Epithelial cell of prostate (primary cell): ENCODE data around the gene CCNO.
A peak's percentile ranks its signal among the peaks of the same experiment; 100 is the strongest.

Experiments used
- DNase-seq: peaks from one replicate; pipeline ENCODE4 v3.0.0-alpha.2; 2011; ENCODE audit warnings: low read depth, low spot score
- H3K27ac ChIP-seq: fragments of 450-650 bp; 2 replicates; pipeline ENCODE4 v1.5.1; 2017; ENCODE audit warnings: mild to moderate bottlenecking

CCNO gene

DNA sequence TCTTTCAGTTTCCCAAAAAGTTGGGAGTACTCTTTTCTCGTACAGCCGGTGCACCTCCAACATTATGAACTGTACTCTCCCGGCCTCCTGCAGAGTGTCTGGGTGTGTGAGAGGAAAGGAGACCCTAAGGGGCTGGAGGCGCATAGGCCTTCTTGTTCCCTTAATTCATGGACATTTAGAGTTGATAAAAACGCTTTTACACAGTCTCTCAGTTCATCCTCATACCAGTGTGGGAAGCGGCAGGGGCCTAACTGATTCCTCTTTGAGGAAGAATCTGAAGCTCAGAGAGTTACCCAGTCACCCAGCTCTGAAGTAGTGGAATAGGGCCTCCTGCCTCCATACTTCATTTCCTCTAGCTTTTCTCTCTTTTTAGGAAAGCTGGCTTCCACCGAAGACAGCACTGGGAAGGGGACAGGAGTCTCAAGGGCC, 9.6 kb downstream of the CCNO start:
- no peak overlapping the region for H3K27ac ChIP-seq
- DNase-seq: no peak

DNA sequence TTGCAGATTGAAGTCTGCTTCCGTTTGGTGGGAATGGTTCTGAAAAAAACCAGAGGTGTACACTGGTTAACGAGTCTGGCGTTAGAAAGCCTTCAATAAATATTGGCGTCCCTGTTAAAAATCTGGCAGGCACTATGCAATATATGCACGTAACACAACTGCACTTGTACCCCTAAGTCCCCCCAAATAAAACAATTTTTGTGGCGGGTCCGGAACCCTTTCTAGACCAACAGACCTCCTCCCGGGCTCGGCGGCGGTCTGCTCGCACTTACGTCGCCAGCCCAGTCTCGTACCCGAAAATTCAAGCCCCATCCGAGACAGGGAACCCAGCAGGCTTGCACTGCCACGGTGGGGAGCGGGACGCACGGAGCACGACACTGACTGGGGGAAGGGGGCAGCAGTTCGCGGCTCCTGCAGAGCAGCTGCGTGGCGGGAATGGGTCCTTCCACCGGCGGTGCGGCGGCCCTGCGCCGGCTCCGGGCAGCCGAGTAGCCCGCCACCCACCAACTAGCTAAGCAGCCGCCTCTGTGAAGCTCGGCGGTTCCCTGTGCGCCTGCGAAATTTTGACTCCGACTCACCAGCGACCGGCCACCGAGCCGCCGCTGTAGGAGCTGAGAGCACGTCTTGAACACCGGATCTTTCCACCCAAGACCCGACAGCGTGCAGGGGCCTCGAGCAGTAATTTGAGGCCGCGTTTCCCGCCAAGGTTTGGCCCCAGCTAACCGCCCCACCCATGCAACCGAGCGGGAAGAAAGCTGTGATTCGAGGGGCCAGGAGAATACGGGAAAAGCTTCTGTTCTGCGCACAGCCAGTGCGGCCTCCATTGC, 10.2 kb downstream of the CCNO start:
- DNase-seq: no peak
- H3K27ac ChIP-seq: no peak overlapping the region

- no peak overlapping the region for H3K27ac ChIP-seq
- DNase-seq: no peak
Observed at GRCh38 chr5:55222092-55222984, 11.1 kb downstream of the CCNO start.

DNA sequence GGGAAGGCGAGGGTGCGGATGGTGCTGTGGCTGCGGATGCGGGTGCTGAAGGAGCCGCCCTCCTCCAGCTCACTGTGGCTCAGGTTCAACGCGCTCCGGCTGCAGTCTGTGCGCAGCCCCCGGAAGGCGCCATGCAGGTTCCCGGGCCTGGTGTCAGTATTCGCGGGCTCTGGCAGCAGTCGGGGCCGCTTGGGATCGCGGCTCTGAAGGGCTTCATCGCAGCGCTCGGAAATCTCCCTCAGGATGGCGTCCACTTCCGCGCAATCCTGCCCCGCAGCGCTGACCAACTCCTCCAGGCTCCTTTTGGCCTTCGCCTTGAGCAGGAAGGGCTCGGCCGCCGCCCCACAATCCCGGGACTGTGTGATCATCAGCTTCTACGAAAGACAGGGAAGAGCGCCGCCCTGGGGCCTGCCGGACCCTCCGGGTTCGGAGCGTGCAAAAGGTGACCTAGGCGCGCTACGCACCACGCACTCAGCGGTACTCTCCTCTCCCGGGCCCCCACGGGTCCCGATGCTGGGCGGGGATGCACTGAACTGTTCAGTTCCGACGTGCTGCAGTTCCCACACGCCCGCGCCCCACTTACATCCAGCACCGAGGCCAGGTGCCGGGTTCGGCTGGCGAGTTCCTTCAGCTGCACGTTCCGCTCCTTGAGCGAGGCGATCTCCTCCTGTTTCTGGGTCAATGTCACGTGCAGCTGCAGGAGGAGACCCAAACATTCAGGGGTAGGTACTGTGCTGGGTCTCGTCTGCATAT, 12.8 kb downstream of the CCNO start:
- no peak overlapping the region for H3K27ac ChIP-seq
- DNase-seq: no peak

DNA sequence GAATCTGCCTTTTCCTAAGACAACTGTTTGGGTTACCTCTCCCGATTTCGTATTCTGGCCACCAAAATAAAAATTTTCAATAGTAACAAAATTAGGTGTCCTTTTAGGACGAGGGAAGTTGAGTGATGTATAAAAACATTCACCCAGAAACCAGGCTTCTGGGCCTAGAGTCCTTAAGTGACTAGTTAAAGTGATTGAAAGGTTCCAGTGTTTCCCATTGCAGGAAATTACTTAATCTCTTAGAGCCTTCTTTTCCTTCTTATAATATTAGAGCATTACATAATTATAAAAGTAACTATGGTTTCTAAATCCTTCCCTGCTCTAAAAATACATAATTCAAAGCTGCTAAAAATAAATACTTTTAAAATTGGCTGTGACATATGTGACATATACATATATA, 13.6 kb downstream of the CCNO start:
- no peak for DNase-seq
- no peak overlapping the region for H3K27ac ChIP-seq

- peak; percentile 66 for DNase-seq
- H3K27ac ChIP-seq: no peak overlapping the region
Observed at GRCh38 chr5:55218967-55219366, 14.4 kb downstream of the CCNO start.

GRCh38 chr5:55211184-55211874, 22.1 kb downstream of the CCNO start:
- DNase-seq: no peak
- no peak overlapping the region for H3K27ac ChIP-seq

GRCh38 chr5:55205001-55205400, 28.4 kb downstream of the CCNO start:
- H3K27ac ChIP-seq: peak overlapping the region; percentile 19
- DNase-seq: peak; percentile 33

DNA sequence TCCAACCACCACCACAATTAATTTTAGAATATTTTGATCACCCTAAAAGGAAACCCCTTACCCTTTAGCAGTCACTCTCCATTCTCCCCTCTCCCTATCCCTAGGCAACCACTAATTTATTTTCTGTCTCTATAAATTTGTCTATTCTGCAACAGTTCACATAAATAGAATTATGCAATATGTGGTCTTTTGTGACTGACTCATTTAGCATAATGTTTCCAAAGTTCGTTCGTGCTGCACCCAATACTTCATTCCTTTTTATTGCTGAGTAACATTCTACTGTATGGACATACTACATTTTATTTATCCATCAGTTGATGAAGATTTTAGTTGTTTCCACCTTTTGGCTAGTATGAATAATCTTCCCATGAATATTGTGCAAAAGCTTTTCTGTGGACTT, 42.2 kb downstream of the CCNO start:
- no peak for DNase-seq
- no peak overlapping the region for H3K27ac ChIP-seq

GRCh38 chr5:55188656-55189540, 44.5 kb downstream of the CCNO start:
- no peak for DNase-seq

GRCh38 chr5:55187370-55187769, 46.0 kb downstream of the CCNO start:
- no peak overlapping the region for H3K27ac ChIP-seq
- no peak for DNase-seq

More at GRCh38 chr5:55188656-55189540, 44.5 kb downstream of the CCNO start:
- no peak overlapping the region for H3K27ac ChIP-seq
